CD4-positive, alpha-beta T cell treated with Interleukin-12 subunit alpha and Interleukin-12 subunit beta, for 1 hour (primary cell): ENCODE data around the gene CNPY3.
A peak's percentile ranks its signal among the peaks of the same experiment; 100 is the strongest.

ENCODE experiments used
- DNase-seq: peaks from one replicate; pipeline ENCODE4 v3.0.0-alpha.2; 2020

CNPY3 gene

GRCh38 chr6:42984924-42985475 is 55.7 kb downstream of the CNPY3 start:
- peak; percentile 15 for DNase-seq

- no peak for DNase-seq
Observed at GRCh38 chr6:42987533-42988451, 58.5 kb downstream of the CNPY3 start.

GRCh38 chr6:42988486-42989020 is 59.3 kb downstream of the CNPY3 start:
- no peak for DNase-seq
